GM12801 (cell line): Measurements from ENCODE around the gene IVNS1ABP.

Source experiments
- CTCF ChIP-seq: IDR thresholded peaks from one replicate; pipeline ENCODE4 v1.5.1; 2011; ENCODE audit warnings: control low read depth; ENCODE audit not compliant: insufficient read length; ENCODE audit errors: extremely low read depth

IVNS1ABP gene

GRCh38 chr1:185342672-185343259, 25.7 kb upstream of the IVNS1ABP start:
- TF ChIP-seq CTCF = no peak

- no peak for TF ChIP-seq CTCF
Measured at GRCh38 chr1:185342017-185342416, 25.0 kb upstream of the IVNS1ABP start.

- TF ChIP-seq CTCF = no peak
Measured at GRCh38 chr1:185341196-185341781, 24.2 kb upstream of the IVNS1ABP start.

- TF ChIP-seq CTCF = no peak
Measured at GRCh38 chr1:185338719-185339622, 21.9 kb upstream of the IVNS1ABP start.

GRCh38 chr1:185337246-185337645, 20.2 kb upstream of the IVNS1ABP start:
- TF ChIP-seq CTCF = no peak

- TF ChIP-seq CTCF = no peak
Measured at GRCh38 chr1:185334182-185334581, 17.1 kb upstream of the IVNS1ABP start.

- no peak for TF ChIP-seq CTCF
Measured at GRCh38 chr1:185328255-185328654, 11.2 kb upstream of the IVNS1ABP start.
